GM23338 (cell line): ENCODE data around the gene IFI16. TPM values are rescaled to one million over a fixed set of nuclear protein-coding genes. Genes with fewer than 3 reads are reported as not detected.

ENCODE experiments used
- ATAC-seq: fragments of 200-7000 bp; cut with Tn5 transposase; 3 replicates; pipeline ENCODE4 v1.9.1; 2020
- DNase-seq: peaks from one replicate; pipeline ENCODE4 v3.0.0-alpha.2; 2015; ENCODE audit warnings: low spot score
- H2AFZ ChIP-seq: fragments of 200-600 bp; sonication (generic); 2 replicates; pipeline ENCODE4 v1.8.0; 2016; ENCODE audit warnings: antibody characterized with exemption, mild to moderate bottlenecking, moderate library complexity
- H3F3A ChIP-seq: fragments of 200-600 bp; sonication (generic); replicated peaks from 2 replicates; pipeline ENCODE4 v1.8.0; 2017; ENCODE audit warnings: antibody characterized with exemption, mixed run types, low read depth
- H3K27ac ChIP-seq: fragments of 200-600 bp; sonication (generic); 2 replicates; pipeline ENCODE4 v1.6.1; 2016; ENCODE audit warnings: low read depth
- H3K27me3 ChIP-seq: fragments of 200-600 bp; sonication (generic); 2 replicates; pipeline ENCODE4 v1.8.0; 2016; ENCODE audit warnings: mild to moderate bottlenecking, mixed run types, moderate library complexity; ENCODE audit not compliant: insufficient read depth
- H3K36me3 ChIP-seq: fragments of 200-600 bp; sonication (generic); 2 replicates; pipeline ENCODE4 v1.8.0; 2016; ENCODE audit warnings: mild to moderate bottlenecking; ENCODE audit not compliant: insufficient read depth
- H3K4me1 ChIP-seq: fragments of 200-600 bp; sonication (generic); 2 replicates; pipeline ENCODE4 v1.8.0; 2016; ENCODE audit warnings: mild to moderate bottlenecking, moderate library complexity; ENCODE audit not compliant: insufficient read depth
- H3K4me2 ChIP-seq: fragments of 200-600 bp; sonication (generic); 2 replicates; pipeline ENCODE4 v1.7.1; 2017; ENCODE audit warnings: mixed run types
- H3K4me3 ChIP-seq: fragments of 200-600 bp; sonication (generic); 2 replicates; pipeline ENCODE4 v1.6.1; 2016; ENCODE audit warnings: mixed run types
- H3K79me2 ChIP-seq: fragments of 200-600 bp; sonication (generic); replicated peaks from 2 replicates; pipeline ENCODE4 v1.8.0; 2017; ENCODE audit warnings: mild to moderate bottlenecking; ENCODE audit not compliant: insufficient read depth
- H3K9me2 ChIP-seq: fragments of 200-600 bp; sonication (generic); 2 replicates; pipeline ENCODE4 v1.8.0; 2017; ENCODE audit not compliant: insufficient read depth
- H4K20me1 ChIP-seq: fragments of 200-600 bp; sonication (generic); replicated peaks from 2 replicates; pipeline ENCODE4 v1.8.0; 2017; ENCODE audit warnings: mild to moderate bottlenecking; ENCODE audit not compliant: insufficient read depth
- H3K27ac Mint-ChIP-seq: 2 replicates; pipeline ENCODE4 v1.8.0; 2020; ENCODE audit warnings: inconsistent platforms, mild to moderate bottlenecking, moderate library complexity, mixed read lengths
- H3K27me3 Mint-ChIP-seq: 3 replicates; pipeline ENCODE4 v1.8.0; 2022; ENCODE audit warnings: low read depth, mild to moderate bottlenecking, moderate library complexity, mixed read lengths, inconsistent platforms; ENCODE audit not compliant: insufficient read depth, poor library complexity
- H3K36me3 Mint-ChIP-seq: 3 replicates; pipeline ENCODE4 v1.8.0; 2021; ENCODE audit warnings: low read depth, mild to moderate bottlenecking, inconsistent platforms, moderate library complexity, mixed read lengths
- H3K4me1 Mint-ChIP-seq: 3 replicates; pipeline ENCODE4 v1.8.0; 2020; ENCODE audit warnings: mild to moderate bottlenecking, inconsistent platforms, mixed read lengths
- H3K4me3 Mint-ChIP-seq: 3 replicates; pipeline ENCODE4 v1.8.0; 2021; ENCODE audit warnings: moderate library complexity, mild to moderate bottlenecking, inconsistent platforms, mixed read lengths
- H3K9me3 Mint-ChIP-seq: 3 replicates; pipeline ENCODE4 v1.8.0; 2020; ENCODE audit warnings: moderate library complexity, mild to moderate bottlenecking, inconsistent platforms, mixed read lengths
- CREB1 ChIP-seq: fragments of 250-450 bp; sonication (Bioruptor Pico); IDR thresholded peaks from 2 replicates; pipeline ENCODE4 v1.5.0; 2020; ENCODE audit warnings: low read depth, mild to moderate bottlenecking, moderate library complexity
- EZH2 ChIP-seq: fragments of 200-600 bp; sonication (generic); IDR thresholded peaks from one replicate; pipeline ENCODE4 v1.8.0; 2017; ENCODE audit warnings: antibody characterized with exemption, mild to moderate bottlenecking, low read depth; ENCODE audit not compliant: unreplicated experiment
- EZH2phosphoT487 ChIP-seq: fragments of 200-600 bp; sonication (generic); IDR thresholded peaks from one replicate; pipeline ENCODE4 v1.8.1; 2018; ENCODE audit warnings: antibody characterized with exemption; ENCODE audit not compliant: unreplicated experiment
- JUNB ChIP-seq: IDR thresholded peaks from one replicate; pipeline ENCODE4 v1.6.1; 2016; ENCODE audit warnings: antibody characterized with exemption; ENCODE audit not compliant: unreplicated experiment
- NANOG ChIP-seq: IDR thresholded peaks from 2 replicates; pipeline ENCODE4 v1.6.1; 2016; ENCODE audit warnings: antibody characterized with exemption, borderline replicate concordance
- POLR2AphosphoS5 ChIP-seq: IDR thresholded peaks from 2 replicates; pipeline ENCODE4 v1.6.1; 2016; ENCODE audit warnings: antibody characterized with exemption, low read depth
- STAT1 ChIP-seq: IDR thresholded peaks from one replicate; pipeline ENCODE4 v1.6.1; 2016; ENCODE audit warnings: antibody characterized with exemption; ENCODE audit not compliant: unreplicated experiment
- ZNF114 ChIP-seq: fragments of 250-450 bp; sonication (Bioruptor Pico); IDR thresholded peaks from 2 replicates; pipeline ENCODE4 v1.5.0; 2020; ENCODE audit warnings: mild to moderate bottlenecking, moderate library complexity
- ZNF331 ChIP-seq: fragments of 250-450 bp; sonication (Bioruptor Pico); IDR thresholded peaks from 2 replicates; pipeline ENCODE4 v1.5.0; 2020; ENCODE audit warnings: low read depth, mild to moderate bottlenecking, moderate library complexity
- polyA plus RNA-seq: library from polyadenylated mRNA; unstranded; fragments of >200 nt; fragmentation: Nextera tagmentation; extraction: Ambion mirVana; gene quantifications from 2 replicates; pipeline ENCODE4 v1.2.1, GENCODE V29; 2016
- total RNA-seq: library from RNA; depleted of rRNA; stranded (reverse); fragments of >200 nt; shearing (Covaris generic); gene quantifications from 2 replicates; pipeline ENCODE4 v1.2.3, GENCODE V29; 2014
- TF ChIP-seq, protein P1 (sequence below), 2 experiments: fragments of 200-600 bp in 1 of 2; sonication (generic) in 1 of 2; conservative IDR thresholded peaks; 2 replicates each; pipeline versions ENCODE4 v1.5.1 to v1.6.1; 2016 to 2017; ENCODE audit warnings: antibody characterized with exemption in 2 of 2, low read depth in 2 of 2, mild to moderate bottlenecking in 2 of 2, moderate library complexity in 1 of 2
- TF ChIP-seq, protein P2 (sequence below): IDR thresholded peaks from one replicate; pipeline ENCODE4 v1.6.1; 2018; ENCODE audit warnings: antibody characterized with exemption; ENCODE audit not compliant: unreplicated experiment
- TF ChIP-seq, protein P3 (sequence below): IDR thresholded peaks from 2 replicates; pipeline ENCODE4 v1.6.1; 2016; ENCODE audit warnings: antibody characterized with exemption
- TF ChIP-seq, protein P4 (sequence below): fragments of 250-450 bp; sonication (Bioruptor Pico); IDR thresholded peaks from 2 replicates; pipeline ENCODE4 v1.5.0; 2020; ENCODE audit warnings: mild to moderate bottlenecking, moderate library complexity

The IFI16 gene
- total and polyA plus RNA-seq, 2 experiments from 2014 or later: 0.31 to 2.1 TPM

DNA sequence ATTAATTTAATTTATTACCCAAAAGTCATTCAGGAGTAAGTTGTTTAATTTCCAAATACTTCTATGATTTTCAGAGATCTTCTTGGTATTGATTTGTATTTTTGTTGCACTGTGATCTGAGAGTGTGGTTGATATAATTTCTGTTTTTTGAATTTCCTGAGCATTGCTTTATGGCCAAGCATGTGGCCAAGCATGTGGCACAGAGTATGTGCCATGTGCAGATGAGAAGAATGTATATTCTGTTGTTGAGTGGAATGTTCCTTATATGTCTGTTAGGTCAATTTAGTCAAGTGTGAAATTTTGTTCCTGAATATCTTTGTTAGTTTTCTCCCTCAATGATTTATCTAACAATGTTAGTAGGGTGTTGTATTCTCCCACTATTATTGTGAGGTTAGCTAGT, 25.3 kb upstream of the IFI16 start:
- Histone ChIP-seq H3K9me2 (peaks cover 16% of the 10 kb centered on the region), H3K36me3 (0 out of 2 replicates have a peak, but pooled peaks cover 3% of the 10 kb centered on the region), H3K4me3 (no peak overlapping the region), H3K79me2 (no peaks in the 10 kb centered on the region), H3K27ac (no peak overlapping the region), H2AFZ (no peak overlapping the region), H3K27me3 (no peaks in the 10 kb centered on the region), H3F3A (no peaks in the 10 kb centered on the region), H4K20me1 (no peaks in the 10 kb centered on the region), H3K4me2 (no peak overlapping the region), H3K4me1 (no peaks in the 10 kb centered on the region)
- peaks cover 2% of the 10 kb centered on the region for H3K27me3 Mint-ChIP-seq
- H3K36me3 Mint-ChIP-seq: peaks cover 5% of the 10 kb centered on the region; the same call in 2 of the 3 replicates
- peaks cover 22% of the 10 kb centered on the region for H3K9me3 Mint-ChIP-seq
- no peak for DNase-seq
- TF ChIP-seq, protein P1, sequence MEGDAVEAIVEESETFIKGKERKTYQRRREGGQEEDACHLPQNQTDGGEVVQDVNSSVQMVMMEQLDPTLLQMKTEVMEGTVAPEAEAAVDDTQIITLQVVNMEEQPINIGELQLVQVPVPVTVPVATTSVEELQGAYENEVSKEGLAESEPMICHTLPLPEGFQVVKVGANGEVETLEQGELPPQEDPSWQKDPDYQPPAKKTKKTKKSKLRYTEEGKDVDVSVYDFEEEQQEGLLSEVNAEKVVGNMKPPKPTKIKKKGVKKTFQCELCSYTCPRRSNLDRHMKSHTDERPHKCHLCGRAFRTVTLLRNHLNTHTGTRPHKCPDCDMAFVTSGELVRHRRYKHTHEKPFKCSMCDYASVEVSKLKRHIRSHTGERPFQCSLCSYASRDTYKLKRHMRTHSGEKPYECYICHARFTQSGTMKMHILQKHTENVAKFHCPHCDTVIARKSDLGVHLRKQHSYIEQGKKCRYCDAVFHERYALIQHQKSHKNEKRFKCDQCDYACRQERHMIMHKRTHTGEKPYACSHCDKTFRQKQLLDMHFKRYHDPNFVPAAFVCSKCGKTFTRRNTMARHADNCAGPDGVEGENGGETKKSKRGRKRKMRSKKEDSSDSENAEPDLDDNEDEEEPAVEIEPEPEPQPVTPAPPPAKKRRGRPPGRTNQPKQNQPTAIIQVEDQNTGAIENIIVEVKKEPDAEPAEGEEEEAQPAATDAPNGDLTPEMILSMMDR (conservative IDR thresholded peaks at IDR 0.05; ENCODE audit: low read depth in 2 of 2): no peak
- TF ChIP-seq EZH2 (no peak), EZH2phosphoT487 (no peak), CREB1 (CRISPR knock-in tag) (no peak), ZNF114 (CRISPR knock-in tag) (no peak), JUNB (no peak), STAT1 (no peak), ZNF331 (CRISPR knock-in tag) (no peak), POLR2AphosphoS5 (no peak), NANOG (no peak)
- TF ChIP-seq, protein P2, sequence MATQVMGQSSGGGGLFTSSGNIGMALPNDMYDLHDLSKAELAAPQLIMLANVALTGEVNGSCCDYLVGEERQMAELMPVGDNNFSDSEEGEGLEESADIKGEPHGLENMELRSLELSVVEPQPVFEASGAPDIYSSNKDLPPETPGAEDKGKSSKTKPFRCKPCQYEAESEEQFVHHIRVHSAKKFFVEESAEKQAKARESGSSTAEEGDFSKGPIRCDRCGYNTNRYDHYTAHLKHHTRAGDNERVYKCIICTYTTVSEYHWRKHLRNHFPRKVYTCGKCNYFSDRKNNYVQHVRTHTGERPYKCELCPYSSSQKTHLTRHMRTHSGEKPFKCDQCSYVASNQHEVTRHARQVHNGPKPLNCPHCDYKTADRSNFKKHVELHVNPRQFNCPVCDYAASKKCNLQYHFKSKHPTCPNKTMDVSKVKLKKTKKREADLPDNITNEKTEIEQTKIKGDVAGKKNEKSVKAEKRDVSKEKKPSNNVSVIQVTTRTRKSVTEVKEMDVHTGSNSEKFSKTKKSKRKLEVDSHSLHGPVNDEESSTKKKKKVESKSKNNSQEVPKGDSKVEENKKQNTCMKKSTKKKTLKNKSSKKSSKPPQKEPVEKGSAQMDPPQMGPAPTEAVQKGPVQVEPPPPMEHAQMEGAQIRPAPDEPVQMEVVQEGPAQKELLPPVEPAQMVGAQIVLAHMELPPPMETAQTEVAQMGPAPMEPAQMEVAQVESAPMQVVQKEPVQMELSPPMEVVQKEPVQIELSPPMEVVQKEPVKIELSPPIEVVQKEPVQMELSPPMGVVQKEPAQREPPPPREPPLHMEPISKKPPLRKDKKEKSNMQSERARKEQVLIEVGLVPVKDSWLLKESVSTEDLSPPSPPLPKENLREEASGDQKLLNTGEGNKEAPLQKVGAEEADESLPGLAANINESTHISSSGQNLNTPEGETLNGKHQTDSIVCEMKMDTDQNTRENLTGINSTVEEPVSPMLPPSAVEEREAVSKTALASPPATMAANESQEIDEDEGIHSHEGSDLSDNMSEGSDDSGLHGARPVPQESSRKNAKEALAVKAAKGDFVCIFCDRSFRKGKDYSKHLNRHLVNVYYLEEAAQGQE: no peak
- TF ChIP-seq, protein P3, sequence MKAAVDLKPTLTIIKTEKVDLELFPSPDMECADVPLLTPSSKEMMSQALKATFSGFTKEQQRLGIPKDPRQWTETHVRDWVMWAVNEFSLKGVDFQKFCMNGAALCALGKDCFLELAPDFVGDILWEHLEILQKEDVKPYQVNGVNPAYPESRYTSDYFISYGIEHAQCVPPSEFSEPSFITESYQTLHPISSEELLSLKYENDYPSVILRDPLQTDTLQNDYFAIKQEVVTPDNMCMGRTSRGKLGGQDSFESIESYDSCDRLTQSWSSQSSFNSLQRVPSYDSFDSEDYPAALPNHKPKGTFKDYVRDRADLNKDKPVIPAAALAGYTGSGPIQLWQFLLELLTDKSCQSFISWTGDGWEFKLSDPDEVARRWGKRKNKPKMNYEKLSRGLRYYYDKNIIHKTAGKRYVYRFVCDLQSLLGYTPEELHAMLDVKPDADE: no peak
- TF ChIP-seq, protein P4, sequence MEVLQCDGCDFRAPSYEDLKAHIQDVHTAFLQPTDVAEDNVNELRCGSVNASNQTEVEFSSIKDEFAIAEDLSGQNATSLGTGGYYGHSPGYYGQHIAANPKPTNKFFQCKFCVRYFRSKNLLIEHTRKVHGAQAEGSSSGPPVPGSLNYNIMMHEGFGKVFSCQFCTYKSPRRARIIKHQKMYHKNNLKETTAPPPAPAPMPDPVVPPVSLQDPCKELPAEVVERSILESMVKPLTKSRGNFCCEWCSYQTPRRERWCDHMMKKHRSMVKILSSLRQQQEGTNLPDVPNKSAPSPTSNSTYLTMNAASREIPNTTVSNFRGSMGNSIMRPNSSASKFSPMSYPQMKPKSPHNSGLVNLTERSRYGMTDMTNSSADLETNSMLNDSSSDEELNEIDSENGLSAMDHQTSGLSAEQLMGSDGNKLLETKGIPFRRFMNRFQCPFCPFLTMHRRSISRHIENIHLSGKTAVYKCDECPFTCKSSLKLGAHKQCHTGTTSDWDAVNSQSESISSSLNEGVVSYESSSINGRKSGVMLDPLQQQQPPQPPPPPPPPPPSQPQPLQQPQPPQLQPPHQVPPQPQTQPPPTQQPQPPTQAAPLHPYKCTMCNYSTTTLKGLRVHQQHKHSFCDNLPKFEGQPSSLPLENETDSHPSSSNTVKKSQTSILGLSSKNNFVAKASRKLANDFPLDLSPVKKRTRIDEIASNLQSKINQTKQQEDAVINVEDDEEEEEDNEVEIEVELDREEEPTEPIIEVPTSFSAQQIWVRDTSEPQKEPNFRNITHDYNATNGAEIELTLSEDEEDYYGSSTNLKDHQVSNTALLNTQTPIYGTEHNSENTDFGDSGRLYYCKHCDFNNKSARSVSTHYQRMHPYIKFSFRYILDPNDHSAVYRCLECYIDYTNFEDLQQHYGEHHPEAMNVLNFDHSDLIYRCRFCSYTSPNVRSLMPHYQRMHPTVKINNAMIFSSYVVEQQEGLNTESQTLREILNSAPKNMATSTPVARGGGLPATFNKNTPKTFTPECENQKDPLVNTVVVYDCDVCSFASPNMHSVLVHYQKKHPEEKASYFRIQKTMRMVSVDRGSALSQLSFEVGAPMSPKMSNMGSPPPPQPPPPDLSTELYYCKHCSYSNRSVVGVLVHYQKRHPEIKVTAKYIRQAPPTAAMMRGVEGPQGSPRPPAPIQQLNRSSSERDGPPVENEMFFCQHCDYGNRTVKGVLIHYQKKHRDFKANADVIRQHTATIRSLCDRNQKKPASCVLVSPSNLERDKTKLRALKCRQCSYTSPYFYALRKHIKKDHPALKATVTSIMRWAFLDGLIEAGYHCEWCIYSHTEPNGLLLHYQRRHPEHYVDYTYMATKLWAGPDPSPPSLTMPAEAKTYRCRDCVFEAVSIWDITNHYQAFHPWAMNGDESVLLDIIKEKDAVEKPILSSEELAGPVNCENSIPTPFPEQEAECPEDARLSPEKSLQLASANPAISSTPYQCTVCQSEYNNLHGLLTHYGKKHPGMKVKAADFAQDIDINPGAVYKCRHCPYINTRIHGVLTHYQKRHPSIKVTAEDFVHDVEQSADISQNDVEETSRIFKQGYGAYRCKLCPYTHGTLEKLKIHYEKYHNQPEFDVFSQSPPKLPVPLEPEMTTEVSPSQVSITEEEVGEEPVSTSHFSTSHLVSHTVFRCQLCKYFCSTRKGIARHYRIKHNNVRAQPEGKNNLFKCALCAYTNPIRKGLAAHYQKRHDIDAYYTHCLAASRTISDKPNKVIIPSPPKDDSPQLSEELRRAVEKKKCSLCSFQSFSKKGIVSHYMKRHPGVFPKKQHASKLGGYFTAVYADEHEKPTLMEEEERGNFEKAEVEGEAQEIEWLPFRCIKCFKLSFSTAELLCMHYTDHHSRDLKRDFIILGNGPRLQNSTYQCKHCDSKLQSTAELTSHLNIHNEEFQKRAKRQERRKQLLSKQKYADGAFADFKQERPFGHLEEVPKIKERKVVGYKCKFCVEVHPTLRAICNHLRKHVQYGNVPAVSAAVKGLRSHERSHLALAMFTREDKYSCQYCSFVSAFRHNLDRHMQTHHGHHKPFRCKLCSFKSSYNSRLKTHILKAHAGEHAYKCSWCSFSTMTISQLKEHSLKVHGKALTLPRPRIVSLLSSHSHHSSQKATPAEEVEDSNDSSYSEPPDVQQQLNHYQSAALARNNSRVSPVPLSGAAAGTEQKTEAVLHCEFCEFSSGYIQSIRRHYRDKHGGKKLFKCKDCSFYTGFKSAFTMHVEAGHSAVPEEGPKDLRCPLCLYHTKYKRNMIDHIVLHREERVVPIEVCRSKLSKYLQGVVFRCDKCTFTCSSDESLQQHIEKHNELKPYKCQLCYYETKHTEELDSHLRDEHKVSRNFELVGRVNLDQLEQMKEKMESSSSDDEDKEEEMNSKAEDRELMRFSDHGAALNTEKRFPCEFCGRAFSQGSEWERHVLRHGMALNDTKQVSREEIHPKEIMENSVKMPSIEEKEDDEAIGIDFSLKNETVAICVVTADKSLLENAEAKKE (CRISPR knock-in tag): no peak
- H3K27ac Mint-ChIP-seq: no peak overlapping the region
- H3K4me3 Mint-ChIP-seq: no peak overlapping the region
- no peaks in the 10 kb centered on the region for H3K4me1 Mint-ChIP-seq
- ATAC-seq: no peak
